ENCODE measurements around the gene SORBS2. TPM values are rescaled to one million over a fixed set of nuclear protein-coding genes. Genes with fewer than 3 reads are reported as not detected.

Gene SORBS2
- total RNA-seq, 1 experiment from 2014 or later: 9.7 TPM

DNA sequence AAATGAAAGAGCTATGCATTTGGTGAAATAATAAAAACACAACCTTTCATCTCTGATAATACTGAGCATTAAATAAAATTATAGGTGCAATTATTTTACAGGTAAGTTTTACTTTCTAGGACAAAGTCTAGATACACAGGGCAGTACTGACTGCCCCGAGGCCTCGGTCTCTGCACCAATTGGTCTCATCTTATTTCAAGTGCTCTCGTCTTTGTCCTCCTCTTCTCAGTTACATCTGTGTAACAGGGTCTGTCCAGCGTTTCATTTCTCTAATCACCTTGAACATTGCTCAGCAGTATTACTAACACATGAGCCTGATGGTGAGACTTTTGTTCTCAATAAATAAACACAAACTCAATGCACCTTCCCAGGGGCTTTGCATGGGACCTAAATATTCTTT lies 44.5 kb downstream of the SORBS2 start:
- no peak overlapping the region for H3K4me3 Mint-ChIP-seq
- Histone ChIP-seq H4K5ac (ENCODE audit: insufficient read length, low read depth, low read length) (no peak overlapping the region), H3K4me1 (ENCODE audit: insufficient read depth, low read length) (no peaks in the 10 kb centered on the region), H2AFZ (ENCODE audit: low read length) (no peak overlapping the region), H3K18ac (ENCODE audit: insufficient read length, low read depth, low read length) (no peak overlapping the region), H3K4ac (ENCODE audit: low read depth, low read length) (no peak overlapping the region), H3K27ac (ENCODE audit: insufficient read length, low read depth, low read length) (no peak overlapping the region), H3K4me2 (ENCODE audit: insufficient read depth, insufficient read length, low read length) (no peak overlapping the region), H4K91ac (ENCODE audit: insufficient read length, low read depth, low read length) (no peak overlapping the region), H3K79me2 (ENCODE audit: insufficient read depth, low read length) (peaks cover 6% of the 10 kb centered on the region; the same call in 1 of the 2 replicates), H2BK12ac (ENCODE audit: insufficient read length, low read depth, low read length) (no peak overlapping the region), H3T11ph (ENCODE audit: low read length) (no peak overlapping the region), H3K14ac (ENCODE audit: insufficient read depth, low read length) (no peak overlapping the region), H2AK5ac (ENCODE audit: insufficient read length, low read length) (no peak overlapping the region), H3K27me3 (ENCODE audit: insufficient read depth, low read length) (no peaks in the 10 kb centered on the region), H4K20me1 (ENCODE audit: control insufficient read depth, insufficient read depth, insufficient read length) (no peaks in the 10 kb centered on the region), H2BK20ac (ENCODE audit: low read depth, low read length, poor library complexity, severe bottlenecking) (no peak overlapping the region), H2BK5ac (ENCODE audit: insufficient read length, low read length) (no peak overlapping the region), H3K56ac (ENCODE audit: insufficient read length, low read depth, low read length) (no peak overlapping the region), H2BK120ac (ENCODE audit: low read depth, low read length, poor library complexity, severe bottlenecking) (no peak overlapping the region), H3K23me2 (ENCODE audit: insufficient read length, low read depth, low read length, poor library complexity, severe bottlenecking) (no peaks in the 10 kb centered on the region), H3K79me1 (ENCODE audit: insufficient read depth, low read depth, low read length, poor library complexity, severe bottlenecking) (no peaks in the 10 kb centered on the region), H3K9ac (ENCODE audit: extremely low read depth, insufficient read length, low read length) (no peak overlapping the region), H2BK15ac (ENCODE audit: low read depth, low read length) (no peak overlapping the region), H4K8ac (replicated peaks; ENCODE audit: insufficient read length, low read depth, low read length) (no peak overlapping the region), H3K9me3 (ENCODE audit: control insufficient read depth, low read depth, low read length) (no peaks in the 10 kb centered on the region), H3K23ac (ENCODE audit: insufficient read length, low read depth, low read length) (no peak overlapping the region)
- H3K4me1 Mint-ChIP-seq: peaks cover 5 to 7% of the 10 kb centered on the region in 2 experiments; a peak in 3 of 4 replicates
- peaks cover 0 to 32% (median 24%) of the 10 kb centered on the region in 3 experiments; a peak in 4 of 7 replicates for H3K36me3 Mint-ChIP-seq (ENCODE audit: insufficient read depth in 1 of 3, low read depth in 3 of 3)
- no CpG with 5 or more reads among the region's 4 CpGs for WGBS (ENCODE audit: extremely low coverage, insufficient read length, low lambda C conversion rate)
- DNase-seq: no peak
- peaks cover 0 to 13% of the 10 kb centered on the region in 2 experiments; a peak in 2 of 5 replicates for H3K9me3 Mint-ChIP-seq
- TF ChIP-seq, protein P1, sequence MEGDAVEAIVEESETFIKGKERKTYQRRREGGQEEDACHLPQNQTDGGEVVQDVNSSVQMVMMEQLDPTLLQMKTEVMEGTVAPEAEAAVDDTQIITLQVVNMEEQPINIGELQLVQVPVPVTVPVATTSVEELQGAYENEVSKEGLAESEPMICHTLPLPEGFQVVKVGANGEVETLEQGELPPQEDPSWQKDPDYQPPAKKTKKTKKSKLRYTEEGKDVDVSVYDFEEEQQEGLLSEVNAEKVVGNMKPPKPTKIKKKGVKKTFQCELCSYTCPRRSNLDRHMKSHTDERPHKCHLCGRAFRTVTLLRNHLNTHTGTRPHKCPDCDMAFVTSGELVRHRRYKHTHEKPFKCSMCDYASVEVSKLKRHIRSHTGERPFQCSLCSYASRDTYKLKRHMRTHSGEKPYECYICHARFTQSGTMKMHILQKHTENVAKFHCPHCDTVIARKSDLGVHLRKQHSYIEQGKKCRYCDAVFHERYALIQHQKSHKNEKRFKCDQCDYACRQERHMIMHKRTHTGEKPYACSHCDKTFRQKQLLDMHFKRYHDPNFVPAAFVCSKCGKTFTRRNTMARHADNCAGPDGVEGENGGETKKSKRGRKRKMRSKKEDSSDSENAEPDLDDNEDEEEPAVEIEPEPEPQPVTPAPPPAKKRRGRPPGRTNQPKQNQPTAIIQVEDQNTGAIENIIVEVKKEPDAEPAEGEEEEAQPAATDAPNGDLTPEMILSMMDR (conservative IDR thresholded peaks at IDR 0.05): no peak
- no peaks in the 10 kb centered on the region for H3K27me3 Mint-ChIP-seq (ENCODE audit: low read depth)
- no peak overlapping the region; a peak in 1 of 7 replicates for H3K27ac Mint-ChIP-seq
